Measurements from ENCODE around the gene CEP95. TPM values are rescaled to one million over a fixed set of nuclear protein-coding genes. Genes with fewer than 3 reads are reported as not detected.
A peak's percentile ranks its signal among the peaks of the same experiment; 100 is the strongest.
"Not testable (repeated sequence)": the region's sequence is repeated elsewhere in the genome, so short reads cannot be mapped to it uniquely, and the experiment has no call there.

CEP95 gene
- polyA plus RNA-seq (2012; ENCODE audit: low read depth, missing spikeins): 24.2 TPM

- peak; percentile 70 for TF ChIP-seq SPI1 (IDR thresholded peaks at IDR 0.05; ENCODE audit: low read depth, low read length)
- peak; percentile 81; the same call in 1 of the 2 replicates for TF ChIP-seq POU2F2 (IDR thresholded peaks at IDR 0.05; ENCODE audit: low read depth, low read length)
- TF ChIP-seq POLR2A (IDR thresholded peaks at IDR 0.05; ENCODE audit: low read depth, low read length): peak; percentile 72
- peak; percentile 87 for TF ChIP-seq TAF1 (IDR thresholded peaks at IDR 0.05; ENCODE audit: low read depth, low read length)
- TF ChIP-seq PAX5 (IDR thresholded peaks at IDR 0.05; ENCODE audit: insufficient read depth, low read length, severe bottlenecking): no peak
- TF ChIP-seq POLR2AphosphoS5 (IDR thresholded peaks at IDR 0.05; ENCODE audit: low read depth, low read length): peak; percentile 76
- DNase-seq (ENCODE audit: insufficient read length, low spot score) (peak; percentile 11), FAIRE-seq (peak; percentile 92)
These were observed at the start of gene CEP95 for GRCh38 chr17:64506576-64507412. TSS of gene CEP95 (plus strand) at chr17:64506977. CDS start at chr17:64507098, 121 bp downstream.

- TF ChIP-seq POLR2A (IDR thresholded peaks at IDR 0.05; ENCODE audit: low read depth, low read length) (no peak), POLR2AphosphoS5 (IDR thresholded peaks at IDR 0.05; ENCODE audit: low read depth, low read length) (no peak), SPI1 (IDR thresholded peaks at IDR 0.05; ENCODE audit: low read depth, low read length) (no peak), TAF1 (IDR thresholded peaks at IDR 0.05; ENCODE audit: low read depth, low read length) (no peak), PAX5 (IDR thresholded peaks at IDR 0.05; ENCODE audit: insufficient read depth, low read length, severe bottlenecking) (no peak), POU2F2 (IDR thresholded peaks at IDR 0.05; ENCODE audit: low read depth, low read length) (no peak)
- no peak for FAIRE-seq
- no peak for DNase-seq (ENCODE audit: insufficient read length, low spot score)
These were observed 49.6 kb upstream of the CEP95 start for GRCh38 chr17:64457156-64457555.

GRCh38 chr17:64458756-64459155 lies 48.0 kb upstream of the CEP95 start:
- DNase-seq (ENCODE audit: insufficient read length, low spot score) (no peak), FAIRE-seq (no peak)
- no peak for TF ChIP-seq PAX5 (IDR thresholded peaks at IDR 0.05; ENCODE audit: insufficient read depth, low read length, severe bottlenecking)
- TF ChIP-seq POLR2A (IDR thresholded peaks at IDR 0.05; ENCODE audit: low read depth, low read length): no peak
- no peak for TF ChIP-seq POU2F2 (IDR thresholded peaks at IDR 0.05; ENCODE audit: low read depth, low read length)
- no peak for TF ChIP-seq TAF1 (IDR thresholded peaks at IDR 0.05; ENCODE audit: low read depth, low read length)
- no peak for TF ChIP-seq SPI1 (IDR thresholded peaks at IDR 0.05; ENCODE audit: low read depth, low read length)
- TF ChIP-seq POLR2AphosphoS5 (IDR thresholded peaks at IDR 0.05; ENCODE audit: low read depth, low read length): no peak

GRCh38 chr17:64459284-64459747 lies 47.5 kb upstream of the CEP95 start:
- DNase-seq (ENCODE audit: insufficient read length, low spot score) (no peak), FAIRE-seq (no peak)
- TF ChIP-seq POLR2A (IDR thresholded peaks at IDR 0.05; ENCODE audit: low read depth, low read length) (no peak), POU2F2 (IDR thresholded peaks at IDR 0.05; ENCODE audit: low read depth, low read length) (no peak)

GRCh38 chr17:64459818-64460217 lies 47.0 kb upstream of the CEP95 start:
- not testable (repeated sequence) for DNase-seq (ENCODE audit: insufficient read length, low spot score); FAIRE-seq

GRCh38 chr17:64460955-64461354 lies 45.8 kb upstream of the CEP95 start:
- TF ChIP-seq POLR2A (IDR thresholded peaks at IDR 0.05; ENCODE audit: low read depth, low read length) (no peak), POLR2AphosphoS5 (IDR thresholded peaks at IDR 0.05; ENCODE audit: low read depth, low read length) (no peak), SPI1 (IDR thresholded peaks at IDR 0.05; ENCODE audit: low read depth, low read length) (no peak), PAX5 (IDR thresholded peaks at IDR 0.05; ENCODE audit: insufficient read depth, low read length, severe bottlenecking) (no peak), TAF1 (IDR thresholded peaks at IDR 0.05; ENCODE audit: low read depth, low read length) (no peak), POU2F2 (IDR thresholded peaks at IDR 0.05; ENCODE audit: low read depth, low read length) (no peak)
- FAIRE-seq: no peak
- DNase-seq (ENCODE audit: insufficient read length, low spot score): no peak

GRCh38 chr17:64461788-64462187 lies 45.0 kb upstream of the CEP95 start:
- FAIRE-seq (no peak), DNase-seq (ENCODE audit: insufficient read length, low spot score) (no peak)
- TF ChIP-seq SPI1 (IDR thresholded peaks at IDR 0.05; ENCODE audit: low read depth, low read length) (no peak), POLR2A (IDR thresholded peaks at IDR 0.05; ENCODE audit: low read depth, low read length) (no peak), POLR2AphosphoS5 (IDR thresholded peaks at IDR 0.05; ENCODE audit: low read depth, low read length) (no peak), TAF1 (IDR thresholded peaks at IDR 0.05; ENCODE audit: low read depth, low read length) (no peak), POU2F2 (IDR thresholded peaks at IDR 0.05; ENCODE audit: low read depth, low read length) (no peak), PAX5 (IDR thresholded peaks at IDR 0.05; ENCODE audit: insufficient read depth, low read length, severe bottlenecking) (no peak)

GRCh38 chr17:64466019-64466735 lies 40.6 kb upstream of the CEP95 start:
- FAIRE-seq: no peak

GRCh38 chr17:64466834-64467233 lies 39.9 kb upstream of the CEP95 start:
- FAIRE-seq; DNase-seq (ENCODE audit: insufficient read length, low spot score): not testable (repeated sequence)

More at GRCh38 chr17:64466019-64466735, 40.6 kb upstream of the CEP95 start:
- no peak for DNase-seq (ENCODE audit: insufficient read length, low spot score)
- no peak for TF ChIP-seq SPI1 (IDR thresholded peaks at IDR 0.05; ENCODE audit: low read depth, low read length)
- TF ChIP-seq POLR2AphosphoS5 (IDR thresholded peaks at IDR 0.05; ENCODE audit: low read depth, low read length): no peak

- DNase-seq (ENCODE audit: insufficient read length, low spot score): no peak
- TF ChIP-seq POLR2AphosphoS5 (IDR thresholded peaks at IDR 0.05; ENCODE audit: low read depth, low read length) (no peak), PAX5 (IDR thresholded peaks at IDR 0.05; ENCODE audit: insufficient read depth, low read length, severe bottlenecking) (no peak), POLR2A (IDR thresholded peaks at IDR 0.05; ENCODE audit: low read depth, low read length) (no peak), SPI1 (IDR thresholded peaks at IDR 0.05; ENCODE audit: low read depth, low read length) (no peak), TAF1 (IDR thresholded peaks at IDR 0.05; ENCODE audit: low read depth, low read length) (no peak), POU2F2 (IDR thresholded peaks at IDR 0.05; ENCODE audit: low read depth, low read length) (no peak)
- FAIRE-seq: no peak
These were observed 36.2 kb upstream of the CEP95 start for GRCh38 chr17:64470625-64471024.
